ENCODE data around the gene PTPN5.

- TF ChIP-seq CTCF (IDR thresholded peaks at IDR 0.05) (no peak), POLR2A (IDR thresholded peaks at IDR 0.05) (no peak)
Observed at GRCh38 chr11:18748766-18749365, 42.7 kb downstream of the PTPN5 start.
